SU-DHL-6 (cell line): ENCODE data around the gene ATP7B.

Experiments used
- H2AFZ ChIP-seq: fragments of 200-600 bp; sonication (generic); 2 replicates; pipeline ENCODE4 v1.6.1; 2014; ENCODE audit warnings: low read depth, mild to moderate bottlenecking, moderate library complexity, mixed read lengths, antibody characterized with exemption, low read length; ENCODE audit not compliant: severe bottlenecking
- H3F3A ChIP-seq: fragments of 200-600 bp; shearing (Covaris generic); 2 replicates; pipeline ENCODE4 v1.6.0; 2016; ENCODE audit warnings: antibody characterized with exemption, mild to moderate bottlenecking; ENCODE audit not compliant: insufficient read depth
- H3K27ac ChIP-seq: fragments of 200-600 bp; sonication (generic); 2 replicates; pipeline ENCODE4 v1.5.1; 2016; ENCODE audit warnings: low read depth, mild to moderate bottlenecking, low read length, moderate library complexity, mixed read lengths
- H3K27me3 ChIP-seq: fragments of 200-600 bp; sonication (generic), shearing (Covaris generic); 2 replicates; pipeline ENCODE4 v1.6.0; 2014; ENCODE audit warnings: mild to moderate bottlenecking, low read length
- H3K36me3 ChIP-seq: fragments of 200-600 bp; sonication (generic); 2 replicates; pipeline ENCODE4 v1.6.1; 2014; ENCODE audit warnings: mild to moderate bottlenecking, low read length, mixed read lengths
- H3K4me2 ChIP-seq: fragments of 300-600, 200-600 bp; shearing (Covaris generic), sonication (generic); 2 replicates; pipeline ENCODE4 v1.6.0; 2014; ENCODE audit warnings: low read length, low read depth, mild to moderate bottlenecking; ENCODE audit not compliant: poor library complexity, severe bottlenecking
- H3K4me3 ChIP-seq: fragments of 200-600 bp; sonication (generic); 2 replicates; pipeline ENCODE4 v1.5.1; 2014; ENCODE audit warnings: antibody characterized with exemption, low read length, mild to moderate bottlenecking, mixed read lengths; ENCODE audit not compliant: insufficient read depth, poor library complexity, severe bottlenecking
- H3K79me2 ChIP-seq: fragments of 200-600 bp; sonication (generic); 2 replicates; pipeline ENCODE4 v1.6.1; 2014; ENCODE audit warnings: mild to moderate bottlenecking, low read length, moderate library complexity; ENCODE audit not compliant: insufficient read depth
- H3K9ac ChIP-seq: fragments of 200-600 bp; sonication (generic); 2 replicates; pipeline ENCODE4 v1.7.0; 2014; ENCODE audit warnings: mild to moderate bottlenecking, low read length
- H3K9me2 ChIP-seq: fragments of 200-600 bp; sonication (generic); replicated peaks from 2 replicates; pipeline ENCODE4 v1.6.1; 2014; ENCODE audit warnings: low read length; ENCODE audit not compliant: insufficient read depth
- H3K9me3 ChIP-seq: fragments of 200-600 bp; sonication (generic); 2 replicates; pipeline ENCODE4 v1.6.1; 2014; ENCODE audit warnings: low read length, mixed read lengths; ENCODE audit not compliant: insufficient read depth
- H4K20me1 ChIP-seq: fragments of 200-600 bp; sonication (generic); 2 replicates; pipeline ENCODE4 v1.6.1; 2014; ENCODE audit warnings: low read depth, mild to moderate bottlenecking, antibody characterized with exemption, low read length, moderate library complexity, mixed read lengths
- EZH2phosphoT487 ChIP-seq: fragments of 200-600 bp; sonication (generic), shearing (Covaris generic); conservative IDR thresholded peaks from 2 replicates; pipeline ENCODE4 v1.6.1; 2018; ENCODE audit warnings: mild to moderate bottlenecking, antibody characterized with exemption, low read length, moderate library complexity, mixed read lengths
- TF ChIP-seq, protein P1 (sequence below): fragments of 200-600 bp; sonication (generic); IDR thresholded peaks from one replicate; pipeline ENCODE4 v1.5.1; 2017; ENCODE audit warnings: antibody characterized with exemption, mild to moderate bottlenecking, low read length, moderate library complexity; ENCODE audit not compliant: insufficient read depth, poor library complexity, severe bottlenecking

ATP7B gene

DNA sequence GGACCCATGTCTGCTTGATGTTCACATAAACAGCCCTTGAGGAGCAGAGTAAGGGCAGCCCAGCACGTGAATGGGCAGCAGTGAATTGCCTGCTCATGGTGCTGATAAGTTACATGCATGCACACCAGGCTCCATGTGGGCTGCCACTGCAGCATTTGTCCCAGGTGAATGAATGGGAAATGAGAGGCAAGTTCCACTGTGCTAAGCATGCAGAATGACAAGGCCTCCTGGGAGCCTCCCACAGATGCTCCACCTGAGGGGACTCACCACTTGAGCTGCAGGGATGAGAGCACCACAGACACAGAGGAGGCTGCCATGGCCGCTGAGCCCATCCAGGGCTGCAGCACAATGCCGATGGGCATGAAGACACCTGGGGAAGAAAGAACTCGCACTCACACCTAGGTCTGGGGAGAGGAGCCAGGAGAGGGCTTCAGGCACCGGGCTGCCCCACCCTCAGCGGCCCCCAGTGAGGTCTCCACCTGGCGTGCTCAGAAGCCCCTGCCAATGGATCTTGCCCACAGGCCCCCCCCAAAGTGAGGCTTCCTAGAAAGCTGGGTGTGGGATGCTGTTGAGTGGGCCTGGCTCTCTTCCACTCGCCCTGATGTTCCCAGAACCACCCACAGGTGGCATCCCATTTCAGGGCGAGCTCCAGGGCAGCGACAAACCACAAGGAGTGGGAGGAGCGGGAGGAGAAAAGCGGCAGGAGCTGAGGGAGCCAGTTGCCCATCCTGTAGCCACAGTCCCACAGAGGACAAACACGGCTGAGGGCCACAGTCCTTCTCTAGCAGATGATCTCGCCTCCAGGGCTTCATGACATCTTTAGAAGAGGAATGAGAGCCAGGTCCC lies 75.7 kb downstream of the ATP7B start:
- Histone ChIP-seq H3K27me3 (no peaks in the 10 kb centered on the region), H3K4me2 (no peak overlapping the region), H3K27ac (no peak overlapping the region), H3K9me3 (no peaks in the 10 kb centered on the region), H4K20me1 (no peaks in the 10 kb centered on the region), H3K79me2 (no peaks in the 10 kb centered on the region), H3F3A (no peaks in the 10 kb centered on the region), H3K9me2 (no peaks in the 10 kb centered on the region), H3K4me3 (no peak overlapping the region), H3K36me3 (no peaks in the 10 kb centered on the region), H2AFZ (no peak overlapping the region), H3K9ac (no peak overlapping the region)
- no peak for TF ChIP-seq EZH2phosphoT487
- TF ChIP-seq, protein P1, sequence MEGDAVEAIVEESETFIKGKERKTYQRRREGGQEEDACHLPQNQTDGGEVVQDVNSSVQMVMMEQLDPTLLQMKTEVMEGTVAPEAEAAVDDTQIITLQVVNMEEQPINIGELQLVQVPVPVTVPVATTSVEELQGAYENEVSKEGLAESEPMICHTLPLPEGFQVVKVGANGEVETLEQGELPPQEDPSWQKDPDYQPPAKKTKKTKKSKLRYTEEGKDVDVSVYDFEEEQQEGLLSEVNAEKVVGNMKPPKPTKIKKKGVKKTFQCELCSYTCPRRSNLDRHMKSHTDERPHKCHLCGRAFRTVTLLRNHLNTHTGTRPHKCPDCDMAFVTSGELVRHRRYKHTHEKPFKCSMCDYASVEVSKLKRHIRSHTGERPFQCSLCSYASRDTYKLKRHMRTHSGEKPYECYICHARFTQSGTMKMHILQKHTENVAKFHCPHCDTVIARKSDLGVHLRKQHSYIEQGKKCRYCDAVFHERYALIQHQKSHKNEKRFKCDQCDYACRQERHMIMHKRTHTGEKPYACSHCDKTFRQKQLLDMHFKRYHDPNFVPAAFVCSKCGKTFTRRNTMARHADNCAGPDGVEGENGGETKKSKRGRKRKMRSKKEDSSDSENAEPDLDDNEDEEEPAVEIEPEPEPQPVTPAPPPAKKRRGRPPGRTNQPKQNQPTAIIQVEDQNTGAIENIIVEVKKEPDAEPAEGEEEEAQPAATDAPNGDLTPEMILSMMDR: no peak

DNA sequence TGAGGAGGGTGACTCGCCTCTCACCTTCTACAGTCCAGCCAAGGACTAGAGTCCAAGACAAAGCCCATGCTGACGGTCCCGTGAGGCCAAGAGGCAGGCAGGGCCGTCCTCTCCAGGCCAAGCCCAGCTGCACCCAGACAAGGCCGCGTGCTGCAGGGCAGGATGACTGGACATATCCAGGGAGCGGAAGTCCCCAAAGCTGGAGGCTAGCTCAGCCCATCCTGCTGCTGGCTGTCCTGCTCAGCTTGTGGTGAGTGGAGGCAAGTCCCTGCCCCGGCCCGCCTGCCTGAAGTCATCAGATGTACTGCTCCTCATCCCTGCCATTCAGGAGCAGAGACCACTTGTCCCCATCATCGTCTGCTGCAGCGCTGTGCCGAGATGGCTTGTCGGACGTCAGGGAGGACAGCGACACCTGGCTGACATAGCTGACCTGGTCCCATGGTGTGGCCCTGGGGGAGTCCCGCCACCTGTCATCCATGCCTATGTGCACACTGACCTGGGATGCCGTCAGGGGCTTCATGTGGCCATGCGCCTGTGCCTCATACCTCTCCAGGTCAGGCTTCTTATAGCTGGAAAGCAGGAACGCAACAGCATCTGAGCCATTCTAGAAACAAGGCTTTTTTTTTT lies 76.7 kb downstream of the ATP7B start:
- H3F3A ChIP-seq: no peaks in the 10 kb centered on the region
- no peak overlapping the region for H3K4me3 ChIP-seq
- H3K36me3 ChIP-seq: no peaks in the 10 kb centered on the region
- no peaks in the 10 kb centered on the region for H3K9me3 ChIP-seq
- H3K9ac ChIP-seq: no peak overlapping the region
- H3K27ac ChIP-seq: no peak overlapping the region
- no peaks in the 10 kb centered on the region for H3K9me2 ChIP-seq
- H2AFZ ChIP-seq: no peak overlapping the region
- no peak overlapping the region for H3K4me2 ChIP-seq
- H3K27me3 ChIP-seq: no peaks in the 10 kb centered on the region
- no peaks in the 10 kb centered on the region for H4K20me1 ChIP-seq
- H3K79me2 ChIP-seq: no peaks in the 10 kb centered on the region
- TF ChIP-seq, protein P1: no peak
- no peak for TF ChIP-seq EZH2phosphoT487

DNA sequence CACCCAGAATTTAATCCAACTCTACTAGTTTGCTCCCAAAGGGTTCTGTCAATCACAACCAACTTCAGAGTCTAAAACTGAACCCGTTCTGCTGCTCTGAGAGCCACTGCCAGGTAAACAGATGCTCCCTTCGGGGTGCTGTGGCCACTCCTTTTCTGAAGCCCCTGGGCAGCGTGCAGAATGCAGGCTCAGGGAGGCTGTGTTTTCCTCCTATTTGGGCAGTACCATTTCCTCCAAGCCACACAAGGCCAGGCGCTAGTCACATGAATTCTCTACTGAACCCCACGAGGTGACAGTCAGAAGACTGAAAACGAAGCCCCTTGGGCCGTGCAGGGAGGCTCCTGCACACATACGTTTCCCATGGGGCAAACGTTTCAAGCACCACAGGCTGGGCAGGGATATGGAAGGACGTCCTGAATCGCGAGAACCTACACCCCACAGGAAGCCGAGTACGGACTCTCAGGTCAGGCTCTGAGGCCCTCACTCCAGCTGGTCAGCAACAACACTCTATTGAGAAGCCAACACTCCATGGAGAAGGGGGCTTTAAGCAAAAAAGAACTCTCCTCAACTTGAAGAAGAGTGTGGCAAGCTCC lies 77.7 kb downstream of the ATP7B start:
- Histone ChIP-seq H2AFZ (no peak overlapping the region), H3K9me3 (no peaks in the 10 kb centered on the region), H3K9ac (no peak overlapping the region), H3K36me3 (no peaks in the 10 kb centered on the region), H4K20me1 (no peaks in the 10 kb centered on the region), H3K27ac (no peak overlapping the region), H3K4me3 (no peak overlapping the region), H3K27me3 (no peaks in the 10 kb centered on the region), H3F3A (no peaks in the 10 kb centered on the region), H3K4me2 (no peak overlapping the region), H3K9me2 (no peaks in the 10 kb centered on the region), H3K79me2 (no peaks in the 10 kb centered on the region)
- TF ChIP-seq, protein P1: no peak
- no peak for TF ChIP-seq EZH2phosphoT487
